Liver (tissue), 9 donors: Measurements from ENCODE around the gene CDH20. TPM values are rescaled to one million over a fixed set of nuclear protein-coding genes. Genes with fewer than 3 reads are reported as not detected.

Experiments
- DNase-seq: peaks from one replicate; pipeline ENCODE4 v3.0.0-alpha.2; 2017; ENCODE audit warnings: low spot score
- H3K27ac ChIP-seq, 2 donors: one replicate each; pipeline ENCODE4 v1.7.0; 2013; ENCODE audit warnings: inconsistent platforms in 2 of 2, low read length in 2 of 2, control low read depth in 1 of 2, low read depth in 1 of 2, mild to moderate bottlenecking in 1 of 2
- H3K27me3 ChIP-seq, 4 donors: one replicate each; pipeline versions ENCODE4 v1.6.1 to v1.7.0; 2013; ENCODE audit warnings: low read length in 3 of 4, inconsistent platforms in 1 of 4, mild to moderate bottlenecking in 1 of 4, moderate library complexity in 1 of 4; ENCODE audit not compliant: control insufficient read depth in 4 of 4, insufficient read depth in 4 of 4
- H3K36me3 ChIP-seq, 4 donors: one replicate each; pipeline versions ENCODE4 v1.6.1 to v1.7.0; 2013; ENCODE audit warnings: low read length in 3 of 4, mild to moderate bottlenecking in 3 of 4, low read depth in 1 of 4, moderate library complexity in 1 of 4; ENCODE audit not compliant: control insufficient read depth in 4 of 4, insufficient read depth in 3 of 4
- H3K4me1 ChIP-seq, 4 donors: one replicate each; pipeline versions ENCODE4 v1.6.1 to v1.7.0; 2013; ENCODE audit warnings: low read length in 3 of 4, mild to moderate bottlenecking in 3 of 4, moderate library complexity in 1 of 4; ENCODE audit not compliant: control insufficient read depth in 4 of 4, insufficient read depth in 4 of 4
- H3K4me3 ChIP-seq, 3 donors: one replicate each; pipeline versions ENCODE4 v1.6.1 to v1.7.0; 2013; ENCODE audit warnings: low read length in 3 of 3, control low read depth in 1 of 3, low read depth in 1 of 3, mild to moderate bottlenecking in 1 of 3
- H3K9ac ChIP-seq, 2 donors: one replicate each; pipeline ENCODE4 v1.7.0; 2013; ENCODE audit warnings: low read length in 2 of 2, mild to moderate bottlenecking in 2 of 2, moderate library complexity in 2 of 2, control low read depth in 1 of 2, low read depth in 1 of 2
- H3K9me3 ChIP-seq, 4 donors: one replicate each; pipeline versions ENCODE4 v1.6.1 to v1.7.0; 2013; ENCODE audit warnings: low read length in 3 of 4; ENCODE audit not compliant: control insufficient read depth in 4 of 4
- ATF3 ChIP-seq: IDR thresholded peaks from 2 replicates; pipeline ENCODE4 v1.6.1; 2016; ENCODE audit warnings: antibody characterized with exemption
- EGR1 ChIP-seq, 2 donors: IDR thresholded peaks; 2 replicates each; pipeline ENCODE4 v1.6.1; 2016 to 2018; ENCODE audit warnings: antibody characterized with exemption in 2 of 2, low read depth in 2 of 2
- FOXA1 ChIP-seq: IDR thresholded peaks from 2 replicates; pipeline ENCODE4 v1.6.1; 2016; ENCODE audit warnings: antibody characterized with exemption
- FOXA2 ChIP-seq: IDR thresholded peaks from 2 replicates; pipeline ENCODE4 v1.6.1; 2016; ENCODE audit warnings: antibody characterized with exemption
- GABPA ChIP-seq, 2 donors: IDR thresholded peaks in 1 of 2; conservative IDR thresholded peaks in 1 of 2; 2 replicates each; pipeline ENCODE4 v1.6.1; 2016; ENCODE audit warnings: antibody characterized with exemption in 2 of 2, mild to moderate bottlenecking in 1 of 2, moderate library complexity in 1 of 2
- HNF4G ChIP-seq: IDR thresholded peaks from 2 replicates; pipeline ENCODE4 v1.6.1; 2016; ENCODE audit warnings: antibody characterized with exemption
- JUND ChIP-seq, 2 donors: IDR thresholded peaks; 2 replicates each; pipeline ENCODE4 v1.6.1; 2016; ENCODE audit warnings: antibody characterized with exemption in 2 of 2
- MAX ChIP-seq: IDR thresholded peaks from 2 replicates; pipeline ENCODE4 v1.6.1; 2016; ENCODE audit warnings: antibody characterized with exemption
- NR2F2 ChIP-seq: IDR thresholded peaks from 2 replicates; pipeline ENCODE4 v1.6.1; 2016; ENCODE audit warnings: antibody characterized with exemption
- RAD21 ChIP-seq, 2 donors: IDR thresholded peaks; 2 replicates each; pipeline ENCODE4 v1.6.1; 2016; ENCODE audit warnings: antibody characterized with exemption in 2 of 2, mild to moderate bottlenecking in 2 of 2
- RXRA ChIP-seq, 2 donors: IDR thresholded peaks; 2 replicates each; pipeline ENCODE4 v1.6.1; 2017 to 2018; ENCODE audit warnings: antibody characterized with exemption in 2 of 2, mild to moderate bottlenecking in 1 of 2
- TAF1 ChIP-seq: conservative IDR thresholded peaks from 2 replicates; pipeline ENCODE4 v1.6.1; 2016; ENCODE audit warnings: antibody characterized with exemption, mild to moderate bottlenecking
- WGBS: extraction: QIAGEN DNeasy Blood & Tissue Kit; methylation state at CpG from one replicate; pipeline ENCODE4 v1.1.7; 2013; 5-methylcytosine and 5-hydroxymethylcytosine counted together
- polyA plus RNA-seq, 2 donors: library from polyadenylated mRNA; stranded (reverse) in 1 of 2; unstranded in 1 of 2; fragments of 200-250 nt in 1 of 2; fragments of >200 nt in 1 of 2; fragmentation: Nextera tagmentation in 1 of 2; extraction: Ambion mirVana in 1 of 2; gene quantifications; one replicate each; pipeline versions ENCODE4 v1.2.1 to v1.2.3, GENCODE V29; 2013 to 2015
- total RNA-seq, 2 donors: library from RNA; depleted of rRNA; stranded (reverse); fragments of >200 nt; gene quantifications; one replicate each; pipeline ENCODE4 v1.2.3, GENCODE V29; 2014
- TF ChIP-seq, protein P1 (sequence below): IDR thresholded peaks from 2 replicates; pipeline ENCODE4 v1.6.1; 2016; ENCODE audit warnings: antibody characterized with exemption
- TF ChIP-seq, protein P2 (sequence below): fragments of 150-350 bp; IDR thresholded peaks from 2 replicates; pipeline ENCODE4 v1.5.1; 2017; ENCODE audit warnings: improper control_type of control experiment, low read depth, low read length; ENCODE audit not compliant: missing input control
- donor health status: healthy.
- donor health status: healthy.
- donor health status: healthy.
- donor health status: healthy.
- donor health status: healthy.

CDH20 gene
- total and polyA plus RNA-seq, 4 donors = 0.08 to 0.11 (median 0.09) TPM; not detected in 1

GRCh38 chr18:61597316-61597715, 264.1 kb downstream of the CDH20 start:
- Histone ChIP-seq H3K27ac (no peak overlapping the region), H3K4me3 (no peak overlapping the region), H3K36me3 (no peaks in the 10 kb centered on the region), H3K9me3 (no peaks in the 10 kb centered on the region), H3K4me1 (no peaks in the 10 kb centered on the region), H3K27me3 (no peaks in the 10 kb centered on the region), H3K9ac (no peak overlapping the region)
- no peak for DNase-seq
- TF ChIP-seq MAX = no peak
- no peak for TF ChIP-seq ATF3
- TF ChIP-seq RXRA (IDR thresholded peaks at IDR 0.05) = no peak
- TF ChIP-seq FOXA2 = no peak
- TF ChIP-seq RAD21 (IDR thresholded peaks at IDR 0.05) = no peak
- no peak for TF ChIP-seq TAF1
- no peak for TF ChIP-seq FOXA1
- TF ChIP-seq, protein P1, sequence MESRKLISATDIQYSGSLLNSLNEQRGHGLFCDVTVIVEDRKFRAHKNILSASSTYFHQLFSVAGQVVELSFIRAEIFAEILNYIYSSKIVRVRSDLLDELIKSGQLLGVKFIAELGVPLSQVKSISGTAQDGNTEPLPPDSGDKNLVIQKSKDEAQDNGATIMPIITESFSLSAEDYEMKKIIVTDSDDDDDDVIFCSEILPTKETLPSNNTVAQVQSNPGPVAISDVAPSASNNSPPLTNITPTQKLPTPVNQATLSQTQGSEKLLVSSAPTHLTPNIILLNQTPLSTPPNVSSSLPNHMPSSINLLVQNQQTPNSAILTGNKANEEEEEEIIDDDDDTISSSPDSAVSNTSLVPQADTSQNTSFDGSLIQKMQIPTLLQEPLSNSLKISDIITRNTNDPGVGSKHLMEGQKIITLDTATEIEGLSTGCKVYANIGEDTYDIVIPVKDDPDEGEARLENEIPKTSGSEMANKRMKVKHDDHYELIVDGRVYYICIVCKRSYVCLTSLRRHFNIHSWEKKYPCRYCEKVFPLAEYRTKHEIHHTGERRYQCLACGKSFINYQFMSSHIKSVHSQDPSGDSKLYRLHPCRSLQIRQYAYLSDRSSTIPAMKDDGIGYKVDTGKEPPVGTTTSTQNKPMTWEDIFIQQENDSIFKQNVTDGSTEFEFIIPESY = no peak
- TF ChIP-seq NR2F2 = no peak
- TF ChIP-seq, protein P2, sequence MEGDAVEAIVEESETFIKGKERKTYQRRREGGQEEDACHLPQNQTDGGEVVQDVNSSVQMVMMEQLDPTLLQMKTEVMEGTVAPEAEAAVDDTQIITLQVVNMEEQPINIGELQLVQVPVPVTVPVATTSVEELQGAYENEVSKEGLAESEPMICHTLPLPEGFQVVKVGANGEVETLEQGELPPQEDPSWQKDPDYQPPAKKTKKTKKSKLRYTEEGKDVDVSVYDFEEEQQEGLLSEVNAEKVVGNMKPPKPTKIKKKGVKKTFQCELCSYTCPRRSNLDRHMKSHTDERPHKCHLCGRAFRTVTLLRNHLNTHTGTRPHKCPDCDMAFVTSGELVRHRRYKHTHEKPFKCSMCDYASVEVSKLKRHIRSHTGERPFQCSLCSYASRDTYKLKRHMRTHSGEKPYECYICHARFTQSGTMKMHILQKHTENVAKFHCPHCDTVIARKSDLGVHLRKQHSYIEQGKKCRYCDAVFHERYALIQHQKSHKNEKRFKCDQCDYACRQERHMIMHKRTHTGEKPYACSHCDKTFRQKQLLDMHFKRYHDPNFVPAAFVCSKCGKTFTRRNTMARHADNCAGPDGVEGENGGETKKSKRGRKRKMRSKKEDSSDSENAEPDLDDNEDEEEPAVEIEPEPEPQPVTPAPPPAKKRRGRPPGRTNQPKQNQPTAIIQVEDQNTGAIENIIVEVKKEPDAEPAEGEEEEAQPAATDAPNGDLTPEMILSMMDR = no peak
- TF ChIP-seq HNF4G = no peak
- no peak for TF ChIP-seq JUND (IDR thresholded peaks at IDR 0.05)
- 93% methylated on average over 1 of the region's 1 CpG for WGBS

- H3K9ac ChIP-seq = no peak overlapping the region
- DNase-seq = no peak
- no peak overlapping the region for H3K4me3 ChIP-seq
- no peak for TF ChIP-seq GABPA (IDR thresholded peaks at IDR 0.05 in 1 of 2, conservative IDR thresholded peaks at IDR 0.05 in 1 of 2)
- no peak for TF ChIP-seq EGR1 (IDR thresholded peaks at IDR 0.05; ENCODE audit: low read depth in 2 of 2)
- TF ChIP-seq, protein P1 = no peak
- TF ChIP-seq TAF1 = no peak
- no peaks in the 10 kb centered on the region for H3K9me3 ChIP-seq
- H3K4me1 ChIP-seq = no peaks in the 10 kb centered on the region
- no peaks in the 10 kb centered on the region for H3K36me3 ChIP-seq
- H3K27ac ChIP-seq = no peak overlapping the region
- H3K27me3 ChIP-seq = no peaks in the 10 kb centered on the region
- 90% methylated on average over 4 of the region's 4 CpGs for WGBS
These were observed 267.2 kb downstream of the CDH20 start for GRCh38 chr18:61600422-61600821.
